NK-92 treated with Interleukin-12 subunit alpha and Interleukin-12 subunit beta, amount 100 ng/mL, for 24 hours (cell line): Measurements from ENCODE around the gene ATF5.
"Not testable (repeated sequence)": the region's sequence is repeated elsewhere in the genome, so short reads cannot be mapped to it uniquely, and the experiment has no call there.

Source experiments
- DNase-seq: peaks from one replicate; lab custom pipeline; 2025; lab: John Stamatoyannopoulos, UW

ATF5 gene

DNA sequence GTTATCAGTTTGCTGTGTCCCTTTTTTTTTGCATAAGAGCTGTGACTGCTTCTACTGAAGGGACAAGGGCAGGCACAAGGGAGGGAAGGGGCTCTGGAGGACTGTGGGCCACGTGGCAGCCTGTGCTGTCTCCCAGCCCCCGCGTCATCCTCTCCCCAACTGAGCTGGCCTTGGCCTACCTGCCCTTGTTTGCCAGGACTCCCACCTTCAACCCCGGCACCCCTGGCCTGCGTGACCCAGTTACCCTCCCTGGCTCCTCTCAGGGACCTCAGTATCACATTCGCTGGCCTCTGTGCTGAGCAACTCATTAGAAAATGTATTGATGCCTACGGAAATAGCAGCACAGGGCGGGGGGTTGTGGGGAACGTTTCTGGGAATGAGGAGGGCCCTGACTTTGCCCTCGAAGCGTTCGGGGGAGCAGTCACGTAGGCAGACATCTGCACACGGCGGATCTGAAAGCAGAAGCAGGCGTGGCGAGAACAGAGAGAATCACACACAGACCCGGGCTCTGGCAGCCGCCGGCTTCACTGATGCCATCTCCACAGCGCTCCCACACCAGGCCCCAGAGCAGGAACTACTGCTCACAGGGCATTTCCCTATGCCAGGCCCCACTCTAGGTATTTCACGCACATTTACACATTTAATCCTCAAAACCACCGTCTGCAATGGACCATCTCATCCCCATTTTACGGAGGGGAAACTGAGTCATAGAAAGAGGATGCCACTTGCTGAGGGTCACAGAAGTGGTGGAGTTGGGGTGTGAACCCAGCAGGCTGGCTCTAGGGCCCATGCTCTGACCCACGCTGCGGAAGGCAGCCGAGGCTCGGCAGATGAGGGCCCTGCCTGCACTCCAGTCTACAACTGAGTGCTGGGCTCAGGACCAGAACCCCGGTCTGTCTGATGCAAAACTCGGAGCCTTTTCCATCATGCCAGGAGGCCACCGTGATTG lies 5.7 kb upstream of the ATF5 start:
- DNase-seq: no peak

DNA sequence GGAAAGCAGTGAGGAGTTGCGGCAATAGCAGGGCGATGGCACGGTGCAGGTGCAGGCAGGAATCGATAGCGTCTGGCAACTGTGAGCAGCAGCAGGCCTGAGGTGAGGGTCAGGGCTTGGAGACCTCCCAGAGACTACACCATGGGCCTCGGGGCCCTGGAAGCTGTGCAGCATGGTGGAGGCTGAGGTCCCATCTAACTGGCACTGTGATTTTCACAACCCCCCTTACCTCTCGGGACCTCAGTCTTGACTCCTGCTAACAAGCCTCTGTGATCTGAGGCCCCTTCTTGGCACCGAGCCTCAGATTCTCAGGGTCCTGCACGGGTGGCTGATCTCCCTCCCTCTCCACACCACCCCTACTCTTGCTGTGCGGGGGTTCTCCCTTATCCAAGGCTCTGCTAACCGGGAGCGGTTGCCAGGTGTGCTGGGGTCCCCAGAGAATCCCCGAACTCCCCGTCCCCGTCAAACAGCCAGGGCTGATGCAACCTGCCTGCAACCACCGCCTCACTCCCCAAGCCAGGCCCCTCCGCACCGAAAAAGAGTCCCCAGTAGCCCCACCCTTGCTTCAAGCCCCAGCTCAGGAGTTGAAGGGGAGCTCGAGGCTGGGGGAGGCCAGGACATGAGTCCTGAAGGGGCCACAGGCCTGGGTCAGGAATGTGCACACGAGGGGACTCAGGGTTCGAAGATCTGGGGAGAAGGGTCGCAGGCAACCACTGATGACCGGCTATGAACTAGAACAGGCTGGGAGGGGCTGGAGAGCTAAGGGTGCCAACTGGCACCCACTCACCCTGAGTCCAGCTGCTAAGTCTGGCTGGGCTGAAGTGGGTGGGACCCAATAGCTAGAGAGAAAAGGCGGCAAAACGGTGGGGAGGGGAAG lies 4.8 kb upstream of the ATF5 start:
- DNase-seq: no peak

DNA sequence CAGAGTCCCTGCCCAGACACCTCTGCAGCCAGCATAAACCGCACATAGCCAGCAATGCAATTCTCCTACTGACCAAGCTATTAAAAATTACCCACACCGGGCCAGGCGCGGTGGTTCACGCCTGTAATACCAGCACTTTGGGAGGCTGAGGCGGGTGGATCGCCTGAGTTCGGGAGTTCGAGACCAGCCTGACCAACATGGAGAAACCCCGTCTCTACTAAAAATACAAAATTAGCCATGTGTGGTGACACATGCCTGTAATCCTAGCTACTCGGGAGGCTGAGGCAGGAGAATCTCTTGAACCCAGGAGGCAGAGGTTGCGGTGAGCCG lies 4.2 kb upstream of the ATF5 start:
- not testable (repeated sequence) for DNase-seq

DNA sequence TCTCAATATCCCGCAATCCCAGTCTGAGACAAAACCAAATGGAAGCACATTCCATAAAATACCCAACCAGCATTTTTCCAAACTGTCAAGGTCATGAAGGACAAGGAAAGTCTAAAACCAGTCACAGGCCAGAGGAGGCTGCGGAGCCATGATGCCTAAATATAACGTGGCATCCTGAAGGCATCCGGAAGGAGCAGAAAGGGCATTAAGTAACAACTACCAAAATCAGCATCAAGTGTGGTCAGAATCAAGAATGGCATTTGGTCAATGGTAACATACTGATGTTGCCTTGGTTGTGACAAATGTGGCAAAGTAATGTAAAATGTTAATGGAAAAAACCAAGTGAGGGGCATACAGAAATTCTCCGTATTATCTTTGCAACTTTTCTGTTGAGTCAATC lies 3.5 kb upstream of the ATF5 start:
- no peak for DNase-seq

DNA sequence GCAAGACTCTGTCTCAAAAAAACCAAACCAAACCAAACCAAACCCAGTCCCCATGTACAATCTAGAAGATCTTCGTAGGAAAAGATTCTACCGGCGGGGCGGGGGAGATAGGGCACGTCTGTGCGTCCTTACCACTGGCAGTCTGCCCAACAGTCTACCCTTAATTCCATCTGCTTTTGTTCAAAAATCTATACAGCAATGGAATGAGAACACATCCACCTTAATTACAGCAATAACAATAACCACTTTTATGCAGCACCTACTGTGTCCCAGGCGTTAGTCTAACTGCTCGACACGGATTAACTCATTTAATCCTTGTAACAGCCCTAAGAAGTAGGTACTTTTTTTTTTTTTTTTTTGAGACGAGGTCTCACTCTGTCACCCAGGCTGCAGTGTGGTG lies 2.5 kb upstream of the ATF5 start:
- no peak for DNase-seq

DNA sequence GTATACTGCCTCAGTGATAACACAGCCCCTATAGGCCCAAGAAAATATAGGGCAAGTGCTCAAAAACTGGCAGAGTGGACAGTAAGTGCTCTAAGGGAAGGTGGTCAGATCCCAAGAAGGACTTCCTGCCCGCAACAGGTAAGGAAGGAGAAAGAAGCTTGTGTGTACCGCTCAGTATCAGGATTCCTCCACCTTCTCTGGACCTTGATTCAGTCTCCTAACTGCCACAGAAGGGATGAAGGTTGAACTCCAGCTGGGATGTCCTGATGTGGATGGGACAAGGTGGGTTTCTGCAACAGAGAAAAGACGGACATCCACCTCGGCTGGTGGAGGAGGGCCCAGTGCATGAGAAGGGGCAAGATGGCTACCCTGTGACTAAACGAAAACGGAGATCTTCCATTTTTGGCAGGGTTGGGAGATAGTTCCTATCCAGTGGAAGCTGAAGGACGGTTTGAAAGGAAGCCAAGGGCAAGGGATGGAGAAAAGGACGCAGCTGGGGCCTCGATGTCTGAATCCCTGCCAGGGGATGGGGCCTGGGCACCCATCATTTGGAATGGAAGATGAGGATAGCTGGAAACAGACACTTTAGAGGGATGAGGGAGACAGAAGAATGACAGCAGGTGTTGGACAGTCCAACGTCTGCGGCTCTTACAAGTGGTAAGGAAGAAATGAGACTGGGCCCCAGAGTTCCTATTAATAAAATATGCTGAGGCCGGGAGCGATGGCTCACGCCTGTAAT lies 1.3 kb upstream of the ATF5 start:
- DNase-seq: no peak

DNA sequence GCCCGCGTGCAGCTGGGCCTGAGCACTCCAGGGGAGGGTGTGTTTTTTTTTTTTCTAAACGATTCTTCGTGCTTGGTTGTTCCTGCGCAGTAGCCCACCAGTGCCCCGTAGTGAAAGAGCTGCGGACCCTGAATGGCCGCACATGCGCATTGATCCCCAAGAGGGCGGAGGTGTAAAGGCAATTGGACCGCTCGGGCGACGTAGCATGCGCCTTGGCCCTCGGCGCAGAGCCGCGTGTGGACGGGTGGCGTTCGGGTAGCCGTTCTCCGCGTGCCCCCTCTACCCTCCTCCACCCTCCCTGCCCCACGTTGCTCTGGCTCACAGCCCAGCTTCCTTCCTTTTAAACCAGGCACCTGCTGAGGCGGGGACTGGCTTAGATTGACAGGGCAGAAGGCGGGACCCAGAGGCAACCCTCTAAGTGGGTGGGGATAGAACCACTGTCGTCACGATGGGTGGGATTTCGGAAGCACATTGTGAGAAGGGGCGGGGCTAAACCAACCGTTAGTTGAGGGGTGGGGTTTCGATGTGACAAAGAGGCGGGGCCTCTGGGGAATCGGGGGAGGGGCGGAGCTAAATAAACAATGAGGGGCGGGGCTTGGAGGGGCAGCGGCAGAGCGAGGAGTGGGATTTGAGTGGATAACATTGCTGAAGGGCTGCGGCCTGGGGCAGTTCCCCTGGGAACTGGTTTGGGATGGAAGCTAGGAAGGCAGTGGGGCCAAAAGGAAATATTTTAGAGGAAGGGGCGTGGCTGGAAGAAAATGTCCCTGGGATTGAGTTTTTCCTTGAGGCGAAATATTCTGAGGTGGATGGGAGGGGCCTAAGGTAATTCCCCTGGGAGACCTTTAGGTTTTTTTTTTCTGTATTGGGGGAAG lies 842 bp downstream of the ATF5 start:
- DNase-seq: peak; percentile 92

DNA sequence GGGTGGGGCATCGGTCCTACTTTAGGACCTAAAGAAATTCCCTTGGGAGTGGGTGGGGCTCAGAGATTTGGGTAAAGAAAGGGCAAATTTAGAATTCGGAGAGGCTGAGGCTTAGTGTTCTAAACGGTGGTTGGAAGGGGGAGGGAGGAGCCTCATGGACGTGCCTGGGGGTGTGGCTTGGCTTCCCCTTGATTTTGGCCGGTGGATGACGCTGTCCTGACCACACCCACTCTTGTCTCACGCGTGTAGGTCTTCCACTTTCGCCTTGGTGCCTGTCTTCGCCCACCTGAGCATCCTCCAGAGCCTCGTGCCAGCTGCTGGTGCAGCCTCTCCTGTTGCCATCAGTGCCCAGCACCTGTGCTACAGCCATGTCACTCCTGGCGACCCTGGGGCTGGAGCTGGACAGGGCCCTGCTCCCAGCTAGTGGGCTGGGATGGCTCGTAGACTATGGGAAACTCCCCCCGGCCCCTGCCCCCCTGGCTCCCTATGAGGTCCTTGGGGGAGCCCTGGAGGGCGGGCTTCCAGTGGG lies 1.5 kb downstream of the ATF5 start:
- DNase-seq: no peak

DNA sequence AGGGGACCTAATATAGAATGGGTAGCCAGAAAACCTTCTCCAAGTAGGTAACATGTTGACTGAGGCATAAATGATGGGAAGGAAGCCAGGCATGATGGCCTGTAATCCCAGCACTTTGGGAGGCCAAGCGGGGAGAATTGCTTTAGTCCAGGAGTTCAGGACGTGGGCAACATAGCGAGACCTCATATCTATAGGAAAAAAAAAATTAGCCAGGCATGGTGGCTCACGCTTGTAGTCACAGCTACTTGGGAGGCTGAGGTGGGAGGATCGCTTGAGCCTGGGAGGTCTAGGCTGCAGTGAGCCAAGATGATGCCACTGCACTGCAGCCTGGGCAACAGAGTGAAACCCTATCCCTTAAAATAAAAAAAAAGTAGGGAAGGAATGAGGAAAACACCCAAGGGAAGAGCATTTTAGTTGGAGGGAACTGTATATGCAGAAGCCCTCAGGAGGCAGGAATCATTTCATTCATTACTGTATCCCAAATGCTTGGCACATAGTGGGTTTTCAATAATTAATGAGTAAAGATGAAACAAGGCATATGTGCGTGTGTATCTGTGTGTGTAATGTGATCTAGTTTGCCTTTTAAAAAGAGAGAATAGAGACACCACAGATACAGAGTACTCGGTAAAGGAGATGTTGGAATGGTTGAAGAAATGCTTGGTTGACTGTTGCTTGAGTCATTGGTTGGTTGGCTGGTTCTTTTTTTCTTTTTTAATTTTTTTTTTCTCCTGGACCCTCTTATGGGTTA lies 2.5 kb downstream of the ATF5 start:
- DNase-seq: no peak

DNA sequence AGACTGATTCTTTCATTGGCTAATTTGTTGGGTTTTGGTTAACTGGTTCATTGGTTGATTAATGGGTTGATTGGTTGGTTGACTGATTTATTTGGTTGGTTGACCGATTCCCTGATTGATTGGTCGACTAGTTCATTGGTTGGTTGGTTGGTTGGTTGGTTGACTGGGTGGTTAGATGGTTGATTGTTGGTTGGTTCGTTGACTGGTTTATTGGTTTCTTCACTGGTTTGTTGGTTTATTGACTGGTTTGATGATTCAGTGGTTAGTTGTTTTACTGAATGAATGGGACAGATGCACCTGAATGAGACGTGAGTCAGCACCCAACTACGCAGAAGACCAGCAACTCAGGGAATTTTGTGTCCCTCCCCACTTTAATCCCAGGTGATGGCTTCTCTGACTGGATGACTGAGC lies 3.0 kb downstream of the ATF5 start:
- no peak for DNase-seq

DNA sequence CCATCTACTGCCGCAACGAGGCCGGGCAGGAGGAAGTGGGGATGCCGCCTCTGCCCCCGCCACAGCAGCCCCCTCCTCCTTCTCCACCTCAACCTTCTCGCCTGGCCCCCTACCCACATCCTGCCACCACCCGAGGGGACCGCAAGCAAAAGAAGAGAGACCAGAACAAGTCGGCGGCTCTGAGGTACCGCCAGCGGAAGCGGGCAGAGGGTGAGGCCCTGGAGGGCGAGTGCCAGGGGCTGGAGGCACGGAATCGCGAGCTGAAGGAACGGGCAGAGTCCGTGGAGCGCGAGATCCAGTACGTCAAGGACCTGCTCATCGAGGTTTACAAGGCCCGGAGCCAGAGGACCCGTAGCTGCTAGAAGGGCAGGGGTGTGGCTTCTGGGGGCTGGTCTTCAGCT lies 3.7 kb downstream of the ATF5 start:
- no peak for DNase-seq

DNA sequence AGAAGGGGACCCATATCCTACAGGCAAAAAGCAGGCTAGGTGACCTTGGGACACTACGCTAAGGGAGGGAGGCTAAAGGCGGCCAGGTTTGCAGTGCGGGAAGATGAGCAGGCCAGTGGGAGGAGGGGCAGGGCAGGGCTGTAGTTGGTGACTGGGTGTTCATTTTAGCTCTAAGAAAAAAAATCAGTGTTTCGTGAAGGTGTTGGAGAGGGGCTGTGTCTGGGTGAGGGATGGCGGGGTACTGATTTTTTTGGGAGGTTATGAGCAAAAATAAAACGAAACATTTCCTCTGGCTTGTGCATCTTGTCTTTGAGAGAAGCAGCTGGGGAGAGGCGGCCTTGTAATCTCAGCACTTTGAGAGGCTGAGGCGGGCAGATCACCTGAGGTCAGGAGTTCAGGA lies 4.6 kb downstream of the ATF5 start:
- no peak for DNase-seq

DNA sequence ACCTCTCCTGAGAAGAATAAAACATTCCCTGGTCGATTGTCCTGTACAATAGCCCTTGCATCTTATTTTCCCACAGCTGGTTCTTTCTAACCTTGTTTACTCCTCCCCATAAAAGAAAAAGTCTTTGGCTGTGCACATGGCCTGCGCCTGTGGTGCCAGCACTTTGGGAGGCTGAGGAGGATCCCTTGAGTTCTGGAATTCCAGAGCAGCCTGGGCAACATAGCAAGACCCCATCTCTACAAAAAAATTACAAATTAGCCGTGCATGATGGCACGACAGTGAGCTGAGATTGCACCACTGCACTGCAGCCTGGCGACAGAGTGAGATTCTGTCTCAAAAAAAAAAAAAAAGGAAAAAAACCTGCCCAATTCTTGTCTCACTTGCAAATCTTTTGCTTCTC lies 7.5 kb downstream of the ATF5 start:
- DNase-seq: no peak

DNA sequence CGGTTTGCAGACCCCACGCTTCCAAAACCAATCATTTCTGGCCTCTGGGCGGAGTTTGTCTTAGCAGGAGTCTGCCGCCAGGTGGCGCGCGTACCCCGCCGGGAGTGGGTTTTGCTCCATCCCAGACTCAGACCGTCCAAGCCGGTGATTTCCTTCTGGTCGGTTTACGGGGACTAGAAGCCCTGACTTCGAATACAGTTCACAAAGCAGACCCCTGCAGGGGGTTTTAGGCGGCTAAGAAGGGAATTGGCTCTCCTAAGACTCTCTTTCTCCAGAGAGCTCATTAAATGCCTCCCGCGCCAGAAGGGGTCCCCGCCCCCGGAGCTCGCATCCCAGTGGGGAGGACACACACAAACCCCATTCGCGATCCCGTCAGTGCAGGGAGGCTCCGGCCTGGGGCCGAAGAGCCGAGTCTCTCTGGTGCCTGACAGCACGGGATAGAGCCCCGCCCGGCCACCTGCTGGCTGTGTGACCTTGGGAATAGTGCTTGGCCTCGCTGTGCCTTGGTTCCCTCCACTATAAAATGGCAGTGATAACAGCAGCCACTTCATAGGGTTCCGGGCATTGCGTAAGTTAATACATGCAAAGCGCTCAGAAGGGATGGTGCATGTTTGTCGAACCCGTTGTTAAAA lies 8.9 kb downstream of the ATF5 start:
- peak; percentile 60 for DNase-seq

DNA sequence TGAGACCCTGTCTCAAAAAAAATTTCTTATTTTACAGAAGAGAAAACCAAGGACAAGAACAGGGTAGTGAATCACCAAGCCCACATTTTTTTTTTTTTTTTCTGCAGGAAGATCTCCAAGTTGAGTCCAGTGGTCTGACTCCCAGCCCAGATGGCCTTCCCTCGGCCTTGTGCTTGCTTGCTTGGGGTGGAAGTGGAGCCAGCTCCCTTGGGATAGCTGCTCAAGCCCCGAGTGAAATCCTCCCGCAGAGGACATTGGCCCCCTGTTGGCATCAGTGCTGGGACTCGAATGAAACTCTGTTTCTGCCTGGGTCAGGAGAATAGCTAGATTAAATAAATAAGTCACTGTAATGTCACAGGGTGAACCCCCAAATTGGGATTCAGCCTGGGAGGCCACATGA lies 9.7 kb downstream of the ATF5 start:
- DNase-seq: no peak

DNA sequence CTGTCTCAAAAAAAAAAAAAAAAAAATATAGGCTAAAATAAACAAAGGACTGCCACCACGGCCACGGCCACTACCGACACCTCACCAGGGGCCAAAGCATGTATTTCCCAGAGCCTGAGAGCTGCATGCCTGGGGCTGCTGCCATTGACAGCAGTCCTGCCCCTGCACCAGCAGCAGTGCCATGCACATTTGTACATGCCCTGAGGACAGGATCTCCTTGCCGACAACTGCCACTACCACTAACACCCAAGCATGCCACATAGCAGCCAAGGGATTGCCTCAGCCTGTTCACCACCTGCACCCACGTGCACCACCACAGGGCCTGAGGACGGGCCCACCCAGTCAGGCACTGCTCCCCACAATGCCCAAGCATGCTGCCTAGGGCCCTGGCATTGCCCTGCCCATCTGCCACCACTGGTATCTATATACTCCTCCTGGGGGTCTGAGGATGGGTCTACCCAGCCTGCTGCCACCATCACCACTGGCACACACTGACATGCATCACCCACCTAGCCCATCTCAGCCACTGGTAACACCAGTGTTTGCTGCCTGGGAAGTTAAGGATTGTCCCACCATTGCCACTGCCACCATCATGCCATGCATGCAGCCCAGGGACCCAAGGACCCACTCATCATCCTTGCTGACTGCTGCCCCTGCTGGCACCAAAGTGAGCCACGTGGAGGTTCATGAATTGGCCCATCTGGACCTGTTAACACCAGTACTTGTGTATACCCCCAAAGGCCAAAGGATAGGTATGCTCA lies 10.9 kb downstream of the ATF5 start:
- no peak for DNase-seq

DNA sequence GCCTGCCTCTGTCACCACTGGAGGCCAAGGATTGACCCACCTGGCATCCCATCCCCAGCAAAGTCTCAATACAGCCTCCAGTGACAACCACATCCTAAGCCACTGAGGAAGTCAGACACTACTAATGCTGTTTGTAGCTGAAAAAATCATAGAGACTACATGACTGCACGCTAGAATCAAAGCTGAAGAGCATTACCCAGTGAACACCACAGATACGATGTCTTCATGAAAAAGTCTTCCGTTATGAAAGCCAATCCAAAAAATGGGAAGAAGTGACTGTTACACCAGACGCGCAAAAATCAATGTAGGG lies 11.4 kb downstream of the ATF5 start:
- DNase-seq: no peak

DNA sequence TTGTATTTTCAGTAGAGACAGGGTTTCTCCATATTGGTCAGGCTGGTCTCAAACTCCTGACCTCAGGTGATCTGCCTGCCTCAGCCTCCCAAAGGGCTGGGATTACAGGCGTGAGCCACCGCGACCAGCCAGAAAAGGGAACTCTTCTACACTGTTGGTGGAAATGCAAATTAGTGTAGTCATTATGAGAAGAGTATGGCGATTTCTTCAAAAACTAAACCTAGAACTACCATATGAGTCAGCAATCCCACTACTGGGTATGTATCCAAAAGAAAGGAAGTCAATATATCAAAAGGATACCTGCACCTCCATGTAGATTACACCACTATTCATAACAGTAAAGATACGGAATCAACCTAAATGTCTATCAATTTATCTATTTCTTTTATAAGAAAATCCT lies 15.6 kb downstream of the ATF5 start:
- not testable (repeated sequence) for DNase-seq

DNA sequence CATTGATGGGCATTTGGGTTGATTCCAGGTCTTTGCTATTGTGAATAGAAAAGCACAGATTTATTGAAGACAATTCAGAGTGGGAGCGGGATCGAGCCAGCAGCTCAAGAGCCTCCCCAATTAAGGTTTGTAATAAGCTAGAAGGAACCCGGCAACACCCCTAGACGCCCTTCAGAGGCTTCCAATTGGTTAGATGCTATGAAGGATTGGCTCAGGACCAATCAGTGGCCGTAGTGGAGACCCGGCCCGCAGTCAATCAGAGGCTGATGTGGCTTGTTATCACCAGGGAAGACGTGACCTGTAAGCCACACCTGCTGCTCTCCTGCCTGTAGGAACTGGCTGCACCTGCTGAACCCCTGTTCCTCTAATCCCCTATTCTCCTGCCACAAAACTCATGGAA lies 17.4 kb downstream of the ATF5 start:
- DNase-seq: no peak
